Keratinocyte (primary cell): ENCODE data around the gene CLEC9A. TPM values are rescaled to one million over a fixed set of nuclear protein-coding genes. Genes with fewer than 3 reads are reported as not detected.

Experiments
- DNase-seq: peaks from one replicate; pipeline ENCODE4 v3.0.0-alpha.2; 2011; ENCODE audit warnings: low read depth, missing footprints, low spot score
- FAIRE-seq: peaks from 2 replicates; lab custom pipeline; 2011; peaks lifted over from hg19 to GRCh38; lab: Jason Lieb, UNC
- H2AFZ ChIP-seq: 2 replicates; pipeline ENCODE4 v1.6.0; 2012; ENCODE audit warnings: low read length, control low read depth, inconsistent platforms; ENCODE audit not compliant: control insufficient read depth
- H3K27ac ChIP-seq: 2 replicates; pipeline ENCODE4 v1.5.1; 2011; ENCODE audit warnings: low read length; ENCODE audit not compliant: control insufficient read depth, insufficient read depth
- H3K27me3 ChIP-seq: 3 replicates; pipeline ENCODE4 v1.6.0; 2011; ENCODE audit warnings: low read length; ENCODE audit not compliant: control insufficient read depth, insufficient read depth; ENCODE audit errors: extremely low read depth
- H3K36me3 ChIP-seq, 2 experiments: 2 replicates in 1 of 2; 3 replicates in 1 of 2; pipeline ENCODE4 v1.5.1; 2011; ENCODE audit warnings: low read length in 2 of 2, mild to moderate bottlenecking in 1 of 2; ENCODE audit not compliant: control insufficient read depth in 2 of 2, insufficient read depth in 2 of 2; ENCODE audit errors: extremely low read depth in 1 of 2
- H3K4me1 ChIP-seq: 3 replicates; pipeline ENCODE4 v1.5.1; 2011; ENCODE audit warnings: low read length; ENCODE audit not compliant: control insufficient read depth, insufficient read depth; ENCODE audit errors: extremely low read depth
- H3K4me2 ChIP-seq: 3 replicates; pipeline ENCODE4 v1.6.0; 2011; ENCODE audit warnings: low read depth, low read length; ENCODE audit not compliant: control insufficient read depth, insufficient read depth; ENCODE audit errors: extremely low read depth
- H3K4me3 ChIP-seq, 3 experiments: fragments of 200-600 bp in 1 of 3; sonication (generic) in 1 of 3; 2 replicates in 2 of 3; 3 replicates in 1 of 3; pipeline ENCODE4 v1.5.1; 2011 to 2016; ENCODE audit warnings: low read length in 3 of 3, mild to moderate bottlenecking in 3 of 3, control low read depth in 2 of 3, inconsistent platforms in 1 of 3, low read depth in 1 of 3, mixed read lengths in 1 of 3, mixed run types in 1 of 3, moderate library complexity in 1 of 3; ENCODE audit not compliant: control insufficient read depth in 2 of 3, insufficient read depth in 2 of 3; ENCODE audit errors: extremely low read depth in 1 of 3
- H3K79me2 ChIP-seq: 2 replicates; pipeline ENCODE4 v1.6.0; 2012; ENCODE audit warnings: low read length; ENCODE audit not compliant: control insufficient read depth, insufficient read depth
- H3K9ac ChIP-seq: 3 replicates; pipeline ENCODE4 v1.6.0; 2011; ENCODE audit warnings: low read length; ENCODE audit not compliant: control insufficient read depth, insufficient read depth; ENCODE audit errors: extremely low read depth
- H3K9me1 ChIP-seq: 3 replicates; pipeline ENCODE4 v1.6.0; 2011; ENCODE audit warnings: low read length; ENCODE audit not compliant: control insufficient read depth, insufficient read depth; ENCODE audit errors: extremely low read depth
- H3K9me3 ChIP-seq: 2 replicates; pipeline ENCODE4 v1.5.1; 2012; ENCODE audit warnings: low read depth, low read length; ENCODE audit not compliant: control insufficient read depth
- H4K20me1 ChIP-seq: 3 replicates; pipeline ENCODE4 v1.6.0; 2011; ENCODE audit warnings: low read length; ENCODE audit not compliant: control insufficient read depth, insufficient read depth; ENCODE audit errors: extremely low read depth
- CTCF ChIP-seq, 3 experiments: IDR thresholded peaks in 1 of 3; conservative IDR thresholded peaks in 1 of 3; optimal IDR thresholded peaks in 1 of 3; 2 replicates in 2 of 3; 3 replicates in 1 of 3; pipeline versions ENCODE3 to v1.5.1; 2011; ENCODE audit warnings: low read length in 3 of 3, mild to moderate bottlenecking in 3 of 3, moderate library complexity in 2 of 3, control low read depth in 1 of 3, inconsistent platforms in 1 of 3; ENCODE audit not compliant: insufficient read depth in 2 of 3; ENCODE audit errors: extremely low read depth in 1 of 3
- EZH2 ChIP-seq: IDR thresholded peaks from one replicate; pipeline ENCODE4 v1.6.1; 2012; ENCODE audit warnings: inconsistent platforms, mild to moderate bottlenecking, low read length, moderate library complexity
- dilution Hi-C: fragments of 300-500 bp; cut with MboI; formaldehyde crosslinking; loops from one replicate; pipeline ENCODE4 v1.7.0; 2020; ENCODE audit warnings: low sequenced_read_pairs; ENCODE audit not compliant: extremely low pct_ligation_motif_present
- polyA plus RNA-seq, 5 experiments: library from polyadenylated mRNA; depleted of rRNA in 3 of 5; stranded (reverse) in 3 of 5; stranded (forward) in 1 of 5; unstranded in 1 of 5; fragments of >200 nt; gene quantifications; 1 replicate in 1 of 5; 2 replicates in 3 of 5; 3 replicates in 1 of 5; pipeline versions ENCODE4 v1.2.1 to v1.2.3, GENCODE V29; 2011 to 2012; ENCODE audit warnings: missing spikeins in 2 of 5, low read depth in 1 of 5, low replicate concordance in 1 of 5

The CLEC9A gene
- polyA plus RNA-seq, 1 donor (not counting 4 experiments of a cell fraction or from before 2014, with no cell fraction given) = not detected

- dilution Hi-C loops = no loop called here
- Histone ChIP-seq H3K79me2 (no peaks in the 10 kb centered on the region), H3K4me2 (no peak overlapping the region)
These were observed 29.2 kb upstream of the CLEC9A start for GRCh38 chr12:10001171-10001776.

GRCh38 chr12:10012630-10013330 is 17.7 kb upstream of the CLEC9A start:
- H3K9me1 ChIP-seq = no peaks in the 10 kb centered on the region
- H3K27ac ChIP-seq = no peak overlapping the region
- no peaks in the 10 kb centered on the region for H3K9me3 ChIP-seq
- no peaks in the 10 kb centered on the region for H3K4me1 ChIP-seq
- no peaks in the 10 kb centered on the region for H3K27me3 ChIP-seq
- no peaks in the 10 kb centered on the region for H4K20me1 ChIP-seq
- no peak overlapping the region for H3K4me3 ChIP-seq
- no peak overlapping the region for H3K9ac ChIP-seq
- FAIRE-seq (no peak), DNase-seq (no peak)
- H3K4me2 ChIP-seq = no peak overlapping the region
- no peaks in the 10 kb centered on the region for H3K36me3 ChIP-seq
- H3K79me2 ChIP-seq = no peaks in the 10 kb centered on the region
- no peak overlapping the region for H2AFZ ChIP-seq
- dilution Hi-C loops = no loop called here
- no peak for TF ChIP-seq CTCF (optimal IDR thresholded peaks at IDR 0.05 in 1 of 3, IDR thresholded peaks at IDR 0.05 in 1 of 3, conservative IDR thresholded peaks at IDR 0.05 in 1 of 3; ENCODE audit: extremely low read depth in 1 of 3, insufficient read depth in 2 of 3, low read length in 3 of 3)
- TF ChIP-seq EZH2 = no peak

More at GRCh38 chr12:10001171-10001776, 29.2 kb upstream of the CLEC9A start:
- Histone ChIP-seq H3K4me3 (no peak overlapping the region), H3K4me1 (no peaks in the 10 kb centered on the region), H3K27me3 (no peaks in the 10 kb centered on the region), H3K27ac (no peak overlapping the region), H3K9me1 (no peaks in the 10 kb centered on the region), H3K9ac (no peak overlapping the region), H3K36me3 (no peaks in the 10 kb centered on the region), H2AFZ (no peak overlapping the region), H3K9me3 (no peaks in the 10 kb centered on the region), H4K20me1 (no peaks in the 10 kb centered on the region)
- FAIRE-seq (no peak), DNase-seq (no peak)
- TF ChIP-seq CTCF (optimal IDR thresholded peaks at IDR 0.05 in 1 of 3, IDR thresholded peaks at IDR 0.05 in 1 of 3, conservative IDR thresholded peaks at IDR 0.05 in 1 of 3; ENCODE audit: extremely low read depth in 1 of 3, insufficient read depth in 2 of 3, low read length in 3 of 3) (no peak), EZH2 (no peak)
